M059J (cell line): ENCODE data around the gene MORC1. TPM values are rescaled to one million over a fixed set of nuclear protein-coding genes. Genes with fewer than 3 reads are reported as not detected.
A peak's percentile ranks its signal among the peaks of the same experiment; 100 is the strongest.
"Not testable (repeated sequence)": the region's sequence is repeated elsewhere in the genome, so short reads cannot be mapped to it uniquely, and the experiment has no call there.

Experiments
- DNase-seq: peaks from one replicate; pipeline ENCODE4 v3.0.0-alpha.2; 2012; ENCODE audit warnings: low read depth
- total RNA-seq: library from RNA; depleted of rRNA; stranded (reverse); fragments of >200 nt; shearing (Covaris generic); gene quantifications from 2 replicates; pipeline ENCODE4 v1.2.3, GENCODE V29; 2014

Gene MORC1
- total RNA-seq, 1 experiment from 2014 or later, result 0.02 TPM

- peak; percentile 27 for DNase-seq
Observed at GRCh38 chr3:109098079-109098644, 19.8 kb downstream of the MORC1 start.

DNA sequence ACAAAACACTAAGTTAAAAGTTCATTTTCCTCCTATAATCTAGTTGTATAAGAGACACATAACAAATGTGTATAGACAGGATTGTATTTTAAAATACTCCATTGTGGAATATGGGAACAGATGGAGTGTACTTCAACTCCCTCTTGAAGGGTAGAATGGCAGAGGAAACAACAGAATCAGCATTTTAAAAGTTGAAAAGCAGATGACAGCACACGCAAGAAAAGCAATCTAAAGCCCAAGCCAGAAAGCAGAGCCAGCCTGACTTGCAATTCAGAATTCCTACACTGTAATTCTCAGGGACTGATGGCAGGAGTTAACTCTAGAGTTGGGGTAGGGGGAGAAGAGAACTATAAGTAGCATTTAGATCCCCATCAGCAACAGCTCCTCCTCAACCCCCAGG, 22.8 kb downstream of the MORC1 start:
- DNase-seq, result no peak

DNA sequence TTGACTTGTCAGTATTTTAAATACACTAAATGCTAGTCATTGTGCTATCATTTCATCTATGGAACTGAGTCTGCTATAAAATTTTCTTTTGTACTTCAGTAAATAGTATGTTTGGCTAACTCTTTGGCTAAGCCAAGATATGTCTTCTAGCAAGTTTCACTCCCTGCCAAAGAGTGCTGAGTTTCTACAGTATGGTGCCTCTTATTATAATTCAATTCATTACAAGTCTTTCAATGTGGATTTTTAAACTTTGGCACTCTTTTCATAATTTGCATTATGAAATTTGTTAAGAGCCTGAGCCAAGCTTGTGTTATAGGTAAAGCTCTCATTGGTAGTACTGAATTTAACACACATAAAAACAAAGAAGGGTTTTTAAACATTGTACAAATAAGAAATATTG, 24.4 kb downstream of the MORC1 start:
- no peak for DNase-seq

DNA sequence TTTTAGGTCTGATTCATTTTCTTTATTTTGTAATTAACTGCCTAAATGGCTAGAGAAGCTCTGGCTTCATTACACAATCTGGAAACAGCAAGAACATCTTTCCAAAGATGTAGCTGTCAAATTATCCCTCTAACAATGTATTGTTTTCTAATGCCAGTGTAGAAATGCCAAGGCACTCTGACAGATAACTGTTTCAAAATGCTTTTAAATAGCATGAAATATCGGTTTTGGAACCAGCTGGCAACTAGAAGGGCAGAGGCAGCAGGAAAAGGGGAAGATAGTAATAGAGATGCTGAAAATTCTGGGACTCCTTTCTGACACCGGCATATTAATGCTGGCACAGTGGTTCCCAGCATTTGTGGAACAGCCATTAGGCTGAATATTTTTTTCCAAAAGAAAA, 26.1 kb downstream of the MORC1 start:
- no peak for DNase-seq

- DNase-seq, result no peak
Observed at GRCh38 chr3:109089265-109089664, 28.7 kb downstream of the MORC1 start.

- peak; percentile 65 for DNase-seq
Observed at GRCh38 chr3:109081746-109082510, 36.0 kb downstream of the MORC1 start.

- DNase-seq, result not testable (repeated sequence)
Observed at GRCh38 chr3:109080090-109080489, 37.8 kb downstream of the MORC1 start.

DNA sequence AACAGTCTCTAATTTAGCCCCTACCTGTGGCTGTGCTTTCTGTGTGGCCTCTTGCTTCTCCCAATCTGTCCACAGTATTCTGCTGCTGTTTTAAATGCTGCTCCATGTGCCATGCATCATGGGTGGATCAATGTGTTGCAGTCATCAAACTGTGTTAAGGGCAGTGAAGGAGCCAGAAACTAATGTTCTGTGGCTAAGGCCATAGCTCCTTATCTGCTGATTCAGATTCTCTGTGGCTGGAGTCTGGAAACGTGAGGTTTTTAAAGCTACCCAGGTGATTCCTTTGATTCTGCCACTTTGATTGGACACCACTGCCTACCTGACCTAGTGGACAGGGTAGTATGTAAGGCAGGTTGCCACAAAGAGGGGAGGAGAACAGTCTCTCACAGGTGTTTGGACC, 44.8 kb downstream of the MORC1 start:
- no peak for DNase-seq

DNA sequence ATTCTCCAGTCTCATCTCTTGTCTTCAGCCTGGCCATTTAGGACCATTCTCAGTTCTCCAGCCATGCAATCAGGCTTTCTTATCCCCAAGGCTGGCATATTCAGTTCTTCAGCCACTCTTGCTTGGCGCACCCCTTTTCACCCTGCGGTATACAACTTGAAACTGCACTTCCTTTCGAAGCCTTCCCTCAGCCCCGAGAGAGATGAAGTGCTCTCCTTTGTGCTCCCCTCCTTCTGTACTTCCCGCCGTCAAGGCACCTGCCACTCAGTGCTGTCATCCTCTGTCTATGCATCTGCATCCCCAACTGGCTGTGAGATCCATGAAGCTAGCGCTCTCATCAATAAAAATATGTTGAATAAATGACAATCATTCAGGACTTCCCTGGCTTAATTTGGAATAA, 45.7 kb downstream of the MORC1 start:
- DNase-seq, result no peak

- no peak for DNase-seq
Observed at GRCh38 chr3:109071350-109072142, 46.4 kb downstream of the MORC1 start.

DNA sequence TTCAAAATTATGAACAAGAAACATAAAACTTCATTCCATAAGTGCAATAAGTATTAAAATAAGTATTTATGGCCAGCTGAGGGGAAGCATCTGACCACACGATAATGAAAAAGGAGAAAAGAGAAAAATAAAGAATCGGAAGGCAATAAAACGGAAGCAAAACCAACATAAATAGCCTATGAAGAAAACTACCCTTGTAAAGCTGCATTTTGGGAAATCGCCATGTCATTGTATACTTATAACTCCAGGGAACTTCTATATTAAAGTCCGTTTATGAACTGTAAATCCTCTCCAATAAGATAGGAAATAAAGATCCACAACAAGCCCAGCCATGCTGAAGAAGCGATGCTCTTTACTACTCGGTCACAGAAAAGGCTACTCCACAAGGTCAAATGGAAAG, 47.7 kb downstream of the MORC1 start:
- DNase-seq, result no peak

- no peak for DNase-seq
Observed at GRCh38 chr3:109066864-109067263, 51.1 kb downstream of the MORC1 start.

DNA sequence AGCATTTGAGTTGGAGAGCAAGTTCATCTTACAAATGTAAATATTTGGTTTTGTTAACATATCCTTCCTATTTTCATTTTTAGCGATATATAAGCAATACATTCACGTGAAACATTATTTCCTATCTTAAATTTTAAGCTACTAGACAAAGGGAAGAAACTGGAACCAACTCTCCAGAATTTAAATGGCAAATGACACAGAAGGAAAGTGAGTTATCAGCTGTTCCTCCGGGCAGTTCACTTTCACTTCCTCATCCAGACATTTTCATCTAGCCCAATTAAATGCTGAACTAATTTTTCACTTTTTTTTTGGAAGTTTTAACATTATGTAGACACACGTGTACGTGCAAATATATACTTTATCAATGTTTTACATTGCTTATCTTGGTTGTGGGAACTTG, 58.7 kb downstream of the MORC1 start:
- no peak for DNase-seq

DNA sequence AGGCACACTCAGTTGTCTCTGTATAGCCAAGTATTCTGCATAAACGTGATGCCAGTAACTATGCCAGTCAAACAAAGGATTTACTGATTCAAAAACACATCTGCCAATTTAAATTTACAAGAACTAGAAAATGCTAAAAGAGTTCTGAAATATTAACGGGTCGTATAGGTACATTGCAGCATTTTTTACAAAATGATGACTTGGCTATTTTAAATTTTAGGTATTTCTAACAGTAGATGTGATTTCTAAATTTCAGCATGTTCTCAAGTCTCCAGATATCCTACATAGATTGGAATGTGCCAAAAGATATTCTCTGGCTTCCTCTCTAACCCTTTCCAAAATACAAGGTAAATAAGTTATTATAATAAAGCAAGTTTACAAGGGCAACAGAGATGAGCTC, 60.3 kb downstream of the MORC1 start:
- DNase-seq, result no peak

DNA sequence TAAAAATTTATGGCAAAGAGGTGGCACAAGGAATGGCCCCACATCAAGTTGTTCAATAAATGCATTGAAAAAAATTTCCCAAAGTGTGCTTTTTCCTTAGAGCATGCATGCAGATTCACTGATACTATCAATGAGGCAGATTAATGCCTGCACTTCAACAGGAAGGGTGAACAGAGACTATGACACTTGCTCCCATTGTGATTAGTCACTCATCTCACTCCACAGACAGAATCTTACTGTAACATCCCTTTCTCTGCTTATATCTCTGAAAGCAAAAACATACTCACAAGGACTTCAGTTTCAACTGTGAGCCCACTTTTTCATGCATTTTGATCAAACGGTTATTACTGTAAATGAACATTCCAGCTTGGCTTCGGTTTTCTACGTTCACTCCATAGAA, 60.9 kb downstream of the MORC1 start:
- no peak for DNase-seq

- DNase-seq, result peak; percentile 24
Observed at GRCh38 chr3:109050591-109051167, 67.3 kb downstream of the MORC1 start.

DNA sequence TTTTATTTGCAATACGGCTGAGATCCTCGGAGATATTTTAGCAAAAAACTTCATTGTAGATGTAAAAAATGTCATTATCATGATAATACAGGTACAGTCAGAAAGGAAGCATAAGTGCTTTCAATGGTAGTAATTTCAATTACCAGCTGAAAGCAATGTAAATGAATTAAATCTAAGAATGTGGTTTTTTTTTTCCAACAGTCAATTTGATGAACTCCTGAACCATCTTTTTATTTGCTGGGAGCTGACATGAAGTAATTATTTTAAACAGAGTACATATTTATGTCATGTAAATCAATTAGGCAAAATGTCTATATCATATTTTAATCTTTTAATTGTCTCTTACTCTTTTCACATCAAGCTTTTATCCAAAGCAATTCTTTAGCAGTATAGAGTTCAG, 70.6 kb downstream of the MORC1 start:
- no peak for DNase-seq

- no peak for DNase-seq
Observed at GRCh38 chr3:109045271-109046040, 72.5 kb downstream of the MORC1 start.

DNA sequence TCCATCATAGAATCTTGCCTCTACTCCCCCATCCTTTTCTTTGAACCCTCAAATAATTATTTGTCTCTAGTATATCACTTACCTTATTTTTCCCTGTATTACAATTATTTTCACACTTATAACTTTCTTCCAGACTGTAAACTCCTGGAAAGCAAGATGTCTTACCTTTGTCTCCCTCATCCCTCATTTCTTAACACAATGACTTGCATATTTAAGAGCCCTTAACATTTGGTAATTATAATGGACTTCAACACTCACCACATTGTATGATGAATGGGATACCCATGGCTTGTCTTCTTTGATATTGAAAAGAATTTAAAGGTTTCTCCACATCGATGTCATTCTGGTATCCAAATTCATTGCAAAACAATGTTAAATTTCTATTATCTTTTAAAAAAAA, 82.9 kb downstream of the MORC1 start:
- no peak for DNase-seq

DNA sequence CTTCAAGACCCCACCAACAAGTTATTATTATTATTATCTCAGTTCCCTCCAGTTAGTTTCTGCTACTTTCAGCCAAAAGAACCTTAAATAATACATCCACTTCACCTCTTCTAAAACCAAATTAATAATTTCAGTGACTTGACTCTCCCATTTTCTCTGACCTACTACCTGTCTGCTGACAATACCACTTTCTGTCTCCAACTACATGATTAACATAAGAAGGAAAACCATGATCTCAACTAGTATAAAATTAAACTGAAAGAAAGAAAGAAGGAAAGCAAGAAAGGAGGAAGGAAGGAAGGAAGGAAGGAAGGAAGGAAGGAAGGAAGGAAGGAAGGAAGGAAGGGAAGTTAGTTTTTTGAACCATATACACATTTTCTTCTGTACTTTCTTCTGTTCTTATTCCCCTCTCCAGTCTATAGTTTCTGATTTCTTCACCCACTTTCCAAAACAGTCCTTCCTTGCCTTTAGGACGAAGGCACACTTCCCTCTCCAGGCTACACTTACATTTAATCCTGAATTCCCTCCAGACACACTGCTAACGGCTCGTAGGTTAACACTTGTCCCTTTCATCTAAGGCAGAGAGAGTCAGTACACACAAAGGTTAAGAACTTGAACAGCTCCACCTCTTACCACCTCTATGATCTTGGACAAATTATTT, 84.8 kb downstream of the MORC1 start:
- DNase-seq, result no peak

- no peak for DNase-seq
Observed at GRCh38 chr3:109028753-109029152, 89.2 kb downstream of the MORC1 start.
